Parathyroid adenoma (tissue), 2 donors: ENCODE results near the gene TMEM53.

Experiments used
- H2AFZ ChIP-seq: fragments of 300-600 bp; sonication (generic); one replicate; pipeline ENCODE4 v1.7.0; 2017; ENCODE audit warnings: antibody characterized with exemption, mild to moderate bottlenecking
- H3K27ac ChIP-seq: fragments of 300-600 bp; sonication (generic); one replicate; pipeline ENCODE4 v1.7.0; 2017
- H3K27me3 ChIP-seq: fragments of 300-600 bp; sonication (generic); one replicate; pipeline ENCODE4 v1.7.0; 2017; ENCODE audit warnings: low read length; ENCODE audit not compliant: control insufficient read depth, insufficient read depth
- H3K36me3 ChIP-seq: fragments of 300-600 bp; sonication (generic); one replicate; pipeline ENCODE4 v1.7.0; 2017; ENCODE audit warnings: low read length; ENCODE audit not compliant: control insufficient read depth, insufficient read depth
- H3K4me1 ChIP-seq: fragments of 300-600 bp; sonication (generic); one replicate; pipeline ENCODE4 v1.7.0; 2017; ENCODE audit warnings: control low read depth
- H3K4me2 ChIP-seq: fragments of 300-600 bp; sonication (generic); one replicate; pipeline ENCODE4 v1.7.0; 2017; ENCODE audit warnings: low read length
- H3K4me3 ChIP-seq: fragments of 300-600 bp; sonication (generic); one replicate; pipeline ENCODE4 v1.7.0; 2017; ENCODE audit warnings: low read depth, low read length
- H3K79me2 ChIP-seq: fragments of 300-600 bp; sonication (generic); one replicate; pipeline ENCODE4 v1.7.0; 2017; ENCODE audit warnings: control low read depth
- H3K9ac ChIP-seq: fragments of 300-600 bp; sonication (generic); one replicate; pipeline ENCODE4 v1.7.0; 2017; ENCODE audit warnings: mild to moderate bottlenecking
- H3K9me3 ChIP-seq: fragments of 300-600 bp; sonication (generic); one replicate; pipeline ENCODE4 v1.7.0; 2017; ENCODE audit warnings: low read length; ENCODE audit not compliant: control insufficient read depth
- TF ChIP-seq, protein P1 (sequence below): fragments of 300-600 bp; sonication (generic); IDR thresholded peaks from one replicate; pipeline ENCODE4 v1.7.0; 2017; ENCODE audit warnings: antibody characterized with exemption, mild to moderate bottlenecking
- donor health status: primary hyperparathyroidism.

The TMEM53 gene

DNA sequence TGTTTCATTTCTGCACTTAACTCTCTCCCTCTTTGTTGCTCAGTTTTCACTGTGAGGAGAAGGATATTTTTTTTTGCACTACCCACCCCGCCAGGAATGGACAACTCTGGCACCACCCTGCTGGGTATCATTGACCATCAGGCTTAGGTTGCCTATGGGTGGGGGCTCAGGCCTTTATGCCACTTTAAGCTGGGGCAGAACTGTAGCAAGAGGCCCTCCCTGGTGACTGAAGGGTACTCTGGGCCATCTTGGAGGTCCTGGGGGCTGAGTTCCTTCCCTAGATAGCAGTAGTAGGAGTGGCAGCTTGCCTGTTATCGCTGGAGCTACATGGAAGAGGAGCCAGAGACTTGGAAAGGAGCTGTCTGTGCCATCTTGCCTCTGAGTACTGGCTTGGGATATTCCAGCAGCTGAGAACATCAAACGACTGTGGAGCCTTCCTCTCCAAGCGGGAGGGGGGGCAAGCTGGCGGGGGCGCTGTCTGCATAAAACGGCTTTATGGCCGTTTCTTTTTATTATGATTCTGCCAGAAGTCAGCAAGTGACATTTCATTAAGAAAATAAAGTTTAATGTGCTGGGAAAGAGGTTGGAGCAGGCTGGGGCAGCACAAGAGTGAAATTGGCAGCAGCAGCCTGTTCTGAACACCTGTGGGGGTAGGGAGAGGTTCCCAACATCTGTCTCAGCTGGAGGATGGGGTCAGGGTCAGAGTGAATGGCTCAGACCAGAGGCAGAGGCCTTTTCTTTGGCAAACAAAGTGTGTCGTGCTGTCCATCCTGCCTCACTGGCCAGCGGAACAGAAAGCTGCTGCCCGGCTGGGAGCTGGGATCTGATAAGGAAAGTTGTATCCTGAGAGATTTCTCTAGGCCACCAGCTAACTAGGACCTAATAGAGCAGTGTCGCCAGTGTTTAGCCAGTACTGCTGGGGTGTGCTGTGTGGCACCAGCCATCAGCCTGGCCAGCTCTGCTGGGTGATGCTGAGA is 32.9 kb downstream of the TMEM53 start:
- Histone ChIP-seq H3K27ac (no peak overlapping the region), H3K4me2 (no peak overlapping the region), H3K9me3 (no peaks in the 10 kb centered on the region), H2AFZ (no peak overlapping the region), H3K4me1 (no peaks in the 10 kb centered on the region), H3K4me3 (no peak overlapping the region), H3K27me3 (no peaks in the 10 kb centered on the region), H3K36me3 (no peaks in the 10 kb centered on the region), H3K79me2 (no peaks in the 10 kb centered on the region), H3K9ac (no peak overlapping the region)
- TF ChIP-seq, protein P1, sequence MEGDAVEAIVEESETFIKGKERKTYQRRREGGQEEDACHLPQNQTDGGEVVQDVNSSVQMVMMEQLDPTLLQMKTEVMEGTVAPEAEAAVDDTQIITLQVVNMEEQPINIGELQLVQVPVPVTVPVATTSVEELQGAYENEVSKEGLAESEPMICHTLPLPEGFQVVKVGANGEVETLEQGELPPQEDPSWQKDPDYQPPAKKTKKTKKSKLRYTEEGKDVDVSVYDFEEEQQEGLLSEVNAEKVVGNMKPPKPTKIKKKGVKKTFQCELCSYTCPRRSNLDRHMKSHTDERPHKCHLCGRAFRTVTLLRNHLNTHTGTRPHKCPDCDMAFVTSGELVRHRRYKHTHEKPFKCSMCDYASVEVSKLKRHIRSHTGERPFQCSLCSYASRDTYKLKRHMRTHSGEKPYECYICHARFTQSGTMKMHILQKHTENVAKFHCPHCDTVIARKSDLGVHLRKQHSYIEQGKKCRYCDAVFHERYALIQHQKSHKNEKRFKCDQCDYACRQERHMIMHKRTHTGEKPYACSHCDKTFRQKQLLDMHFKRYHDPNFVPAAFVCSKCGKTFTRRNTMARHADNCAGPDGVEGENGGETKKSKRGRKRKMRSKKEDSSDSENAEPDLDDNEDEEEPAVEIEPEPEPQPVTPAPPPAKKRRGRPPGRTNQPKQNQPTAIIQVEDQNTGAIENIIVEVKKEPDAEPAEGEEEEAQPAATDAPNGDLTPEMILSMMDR, result no peak

DNA sequence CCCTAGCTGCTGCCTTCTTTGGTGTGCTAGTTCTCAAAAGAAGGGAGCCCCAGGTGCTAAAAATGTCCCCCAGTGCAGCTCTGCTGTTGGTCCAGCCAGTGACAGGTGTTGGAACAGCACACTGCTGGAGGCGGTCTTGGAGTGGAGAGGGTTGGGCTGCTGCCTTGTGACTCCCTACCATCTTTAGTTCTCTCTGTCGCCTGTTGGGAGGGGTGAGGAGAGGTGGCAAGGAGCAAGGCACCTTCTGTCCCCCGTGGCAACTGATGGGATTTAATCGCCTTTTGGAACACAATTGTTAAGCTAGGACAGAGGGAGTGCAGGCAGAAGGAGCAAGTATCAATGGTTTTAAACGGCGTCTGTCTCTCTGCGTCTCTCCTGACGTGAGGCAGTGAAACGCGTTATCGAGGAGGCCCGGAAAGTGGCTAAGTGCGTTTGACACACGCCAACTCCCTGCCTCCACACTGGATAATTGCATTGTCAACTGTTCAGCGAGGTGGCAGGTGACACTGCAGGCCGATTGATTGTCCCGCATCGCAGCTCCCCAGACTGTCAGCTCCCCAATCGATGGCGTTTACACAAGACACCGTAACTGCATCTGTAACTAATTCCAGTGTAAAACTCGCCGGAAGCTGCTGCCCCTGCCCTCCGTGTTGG is 34.0 kb downstream of the TMEM53 start:
- no peak overlapping the region for H3K27ac ChIP-seq

DNA sequence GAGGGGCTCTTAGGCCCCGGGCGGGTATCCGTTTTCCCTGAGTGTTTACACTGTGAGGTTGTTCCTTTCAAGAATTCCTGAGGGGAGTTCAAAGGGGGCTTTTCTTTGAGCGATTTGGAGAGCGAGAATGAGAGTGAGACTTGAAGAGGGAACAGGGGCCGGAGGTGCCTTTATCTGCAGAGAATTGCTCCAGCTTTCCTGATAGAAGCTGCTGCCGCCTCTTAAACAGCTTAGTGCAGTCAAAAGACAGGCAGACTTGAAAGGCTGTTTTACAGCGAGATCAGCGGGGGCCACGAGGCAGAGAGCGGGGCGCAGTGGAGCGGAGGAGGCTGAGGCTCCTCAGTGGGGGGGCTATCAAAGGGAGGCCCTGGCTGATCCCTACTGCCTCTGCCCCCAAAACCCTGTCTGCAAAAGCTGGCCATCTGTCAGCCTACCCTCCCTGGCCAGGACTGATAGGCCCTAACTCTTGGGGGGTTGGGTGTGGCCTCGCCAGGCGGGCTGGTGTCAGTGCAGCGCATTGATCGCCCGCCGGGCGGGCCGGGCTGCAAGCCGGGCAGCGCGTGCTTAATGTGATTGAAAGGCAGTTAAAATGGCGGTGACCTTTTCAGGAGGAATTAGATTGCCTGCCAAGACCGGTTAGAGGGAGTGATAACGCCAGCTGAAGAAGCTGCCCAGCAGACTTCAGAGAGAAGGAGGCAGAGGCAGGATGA is 36.4 kb downstream of the TMEM53 start:
- no peaks in the 10 kb centered on the region for H3K27me3 ChIP-seq
- no peaks in the 10 kb centered on the region for H3K4me1 ChIP-seq
- H3K4me2 ChIP-seq, result no peak overlapping the region
- no peak overlapping the region for H3K4me3 ChIP-seq
- H3K36me3 ChIP-seq, result no peaks in the 10 kb centered on the region
- H3K9me3 ChIP-seq, result no peaks in the 10 kb centered on the region
- no peaks in the 10 kb centered on the region for H3K79me2 ChIP-seq
- no peak overlapping the region for H2AFZ ChIP-seq
- H3K9ac ChIP-seq, result no peak overlapping the region
- no peak overlapping the region for H3K27ac ChIP-seq
- TF ChIP-seq, protein P1, result no peak

More for the DNA sequence above, 34.0 kb downstream of the TMEM53 start:
- H3K4me2 ChIP-seq, result no peak overlapping the region
- no peak overlapping the region for H2AFZ ChIP-seq
- TF ChIP-seq, protein P1, result no peak
- H3K4me1 ChIP-seq, result no peaks in the 10 kb centered on the region
- no peak overlapping the region for H3K4me3 ChIP-seq
- H3K36me3 ChIP-seq, result no peaks in the 10 kb centered on the region
- no peaks in the 10 kb centered on the region for H3K27me3 ChIP-seq
- no peaks in the 10 kb centered on the region for H3K9me3 ChIP-seq
- H3K79me2 ChIP-seq, result no peaks in the 10 kb centered on the region
- no peak overlapping the region for H3K9ac ChIP-seq

DNA sequence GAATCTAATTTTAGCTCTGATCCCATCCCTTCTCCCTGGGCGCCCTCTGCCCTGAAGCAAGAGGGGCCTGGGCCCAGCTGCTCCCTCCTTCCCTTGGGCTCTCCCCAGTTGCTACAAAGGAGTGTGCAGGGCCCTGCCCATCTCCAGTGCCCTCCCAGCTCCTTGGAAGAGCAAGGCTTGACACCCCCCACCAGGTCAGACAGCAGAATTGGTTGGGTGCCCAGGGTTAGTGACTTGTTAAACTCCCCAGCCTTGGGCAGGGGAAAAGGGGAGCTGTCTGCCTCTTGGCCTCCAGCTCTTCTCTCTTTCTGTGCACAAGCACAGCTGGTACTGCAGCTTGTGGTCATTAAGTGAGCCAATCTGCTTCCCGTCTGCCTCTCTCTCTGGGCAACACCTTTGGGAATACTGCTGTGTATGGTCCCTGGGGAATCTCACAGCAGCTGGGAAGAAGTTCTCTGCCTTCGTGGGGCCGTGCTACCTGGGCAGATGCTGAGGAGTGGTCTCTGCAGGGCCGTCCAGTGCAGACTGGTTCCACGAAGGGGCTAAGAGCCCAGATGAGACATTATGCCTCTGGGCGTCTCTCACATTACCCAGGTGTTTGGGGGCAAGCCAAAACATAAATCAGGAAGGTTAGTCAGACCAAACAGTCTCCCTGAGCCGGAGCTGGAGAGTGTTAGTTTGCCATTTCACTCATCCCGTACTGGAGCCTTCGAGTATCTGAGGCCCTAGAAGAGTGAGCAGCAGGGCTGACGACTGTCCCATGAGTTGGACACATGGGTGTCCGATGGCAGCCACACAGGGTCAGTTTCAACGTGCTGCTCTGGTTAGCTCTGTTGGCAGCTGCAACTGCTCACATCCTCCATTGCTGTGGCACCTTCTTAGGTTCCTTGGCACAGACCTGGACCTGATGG is 37.3 kb downstream of the TMEM53 start:
- Histone ChIP-seq H3K36me3 (no peaks in the 10 kb centered on the region), H3K27ac (no peak overlapping the region), H3K4me3 (no peak overlapping the region), H2AFZ (no peak overlapping the region), H3K4me1 (no peaks in the 10 kb centered on the region), H3K9me3 (no peaks in the 10 kb centered on the region), H3K4me2 (no peak overlapping the region), H3K9ac (no peak overlapping the region), H3K27me3 (no peaks in the 10 kb centered on the region), H3K79me2 (no peaks in the 10 kb centered on the region)
- TF ChIP-seq, protein P1, result no peak
